Measurements from ENCODE around the gene ELL2.

ELL2 gene

GRCh38 chr5:95904827-95905226 is 56.8 kb downstream of the ELL2 start:
- DNase-seq, result no peak

GRCh38 chr5:95903838-95904237 is 57.8 kb downstream of the ELL2 start:
- no peak for DNase-seq

GRCh38 chr5:95901676-95902627 is 59.7 kb downstream of the ELL2 start:
- no peak for DNase-seq

GRCh38 chr5:95900383-95900958 is 61.2 kb downstream of the ELL2 start:
- no peak for DNase-seq

GRCh38 chr5:95899829-95900228 is 61.8 kb downstream of the ELL2 start:
- no peak for DNase-seq

GRCh38 chr5:95899006-95899405 is 62.6 kb downstream of the ELL2 start:
- DNase-seq, result no peak

GRCh38 chr5:95895771-95896170 is 65.9 kb downstream of the ELL2 start:
- no peak for DNase-seq

- DNase-seq, result no peak
These were observed 66.4 kb downstream of the ELL2 start for GRCh38 chr5:95895251-95895650.

- no peak for DNase-seq
These were observed 68.8 kb downstream of the ELL2 start for GRCh38 chr5:95892784-95893354.

GRCh38 chr5:95891499-95891898 is 70.2 kb downstream of the ELL2 start:
- DNase-seq, result no peak

- DNase-seq, result no peak
These were observed 72.6 kb downstream of the ELL2 start for GRCh38 chr5:95889076-95889475.

GRCh38 chr5:95887977-95888376 is 73.7 kb downstream of the ELL2 start:
- DNase-seq, result no peak

GRCh38 chr5:95886340-95887044 is 75.2 kb downstream of the ELL2 start:
- no peak for DNase-seq

- no peak for DNase-seq
These were observed 77.1 kb downstream of the ELL2 start for GRCh38 chr5:95884511-95884910.

GRCh38 chr5:95884017-95884325 is 77.7 kb downstream of the ELL2 start:
- no peak for DNase-seq

- no peak for DNase-seq
These were observed 78.2 kb downstream of the ELL2 start for GRCh38 chr5:95883185-95884016.

GRCh38 chr5:95881833-95882232 is 79.8 kb downstream of the ELL2 start:
- DNase-seq, result no peak

- no peak for DNase-seq
These were observed 81.3 kb downstream of the ELL2 start for GRCh38 chr5:95880081-95880926.

- no peak for DNase-seq
These were observed 82.0 kb downstream of the ELL2 start for GRCh38 chr5:95879661-95880060.

GRCh38 chr5:95878417-95879323 is 83.0 kb downstream of the ELL2 start:
- no peak for DNase-seq

- DNase-seq, result no peak
These were observed 84.9 kb downstream of the ELL2 start for GRCh38 chr5:95876782-95877181.
